ENCODE measurements around the gene LRBA. TPM values are rescaled to one million over a fixed set of nuclear protein-coding genes. Genes with fewer than 3 reads are reported as not detected.

The LRBA gene
- polyA plus RNA-seq, 1 of the 3 experiments (the other 2 are of a cell fraction), result 11.4 TPM

GRCh38 chr4:151004222-151004621 is 10.9 kb downstream of the LRBA start:
- Histone ChIP-seq H3K4me1 (ENCODE audit: control insufficient read depth in 1 of 2, insufficient read depth in 2 of 2, low read depth in 1 of 2, low read length in 1 of 2) (no peaks in the 10 kb centered on the region), H3K79me2 (ENCODE audit: insufficient read depth) (peaks cover 24% of the 10 kb centered on the region; the same call in 1 of the 2 replicates), H3K27ac (ENCODE audit: low read depth in 2 of 2, low read length in 1 of 2) (no peak overlapping the region), H3F3A (replicated peaks; ENCODE audit: insufficient read depth) (no peaks in the 10 kb centered on the region), H3K9ac (no peak overlapping the region), H3K27me3 (ENCODE audit: insufficient read depth) (no peaks in the 10 kb centered on the region), H3K4me2 (no peak overlapping the region), H4K20me1 (ENCODE audit: insufficient read depth) (no peaks in the 10 kb centered on the region), H2AFZ (ENCODE audit: low read depth) (no peak overlapping the region), H3K4me3 (ENCODE audit: low read depth in 2 of 2, low read length in 1 of 2) (no peak overlapping the region), H3K9me3 (no peaks in the 10 kb centered on the region), H3K36me3 (replicated peaks in 1 of 2; ENCODE audit: control insufficient read depth in 1 of 2, insufficient read depth in 2 of 2, low read length in 1 of 2) (no peaks in the 10 kb centered on the region), H3K9me2 (no peaks in the 10 kb centered on the region)
- ChIA-PET CTCF (interaction anchor here (0.6 to 1.1 kb wide), 2 partner anchors 11 to 75 kb away, joined by 3 read pairs; partner anchors contain the start of gene LRBA), POLR2A (no interaction called here)
- DNase-seq, result no peak
- 87% methylated on average over 5 of the region's 5 CpGs for WGBS (ENCODE audit: low lambda C conversion rate)
- TF ChIP-seq RCOR1 (IDR thresholded peaks at IDR 0.05; ENCODE audit: low read length) (no peak), YY1 (IDR thresholded peaks at IDR 0.05; ENCODE audit: low read depth) (no peak), FOSL2 (IDR thresholded peaks at IDR 0.05; ENCODE audit: borderline replicate concordance, low read depth) (peak; percentile 11; the same call in 1 of the 2 replicates), SMC3 (IDR thresholded peaks at IDR 0.05; ENCODE audit: low read depth, low read length) (no peak)

GRCh38 chr4:151000747-151001429 is 14.2 kb downstream of the LRBA start:
- DNase-seq, result no peak
- no peak overlapping the region for H2AFZ ChIP-seq (ENCODE audit: low read depth)
- H3K9me3 ChIP-seq, result no peaks in the 10 kb centered on the region
- H3K27ac ChIP-seq (ENCODE audit: low read depth in 2 of 2, low read length in 1 of 2), result no peak overlapping the region
- ChIA-PET CTCF (no interaction called here), POLR2A (no interaction called here)
- H3K4me2 ChIP-seq, result no peak overlapping the region
- 98% methylated on average over 7 of the region's 7 CpGs for WGBS (ENCODE audit: low lambda C conversion rate)
- H3F3A ChIP-seq (replicated peaks; ENCODE audit: insufficient read depth), result no peaks in the 10 kb centered on the region
- H3K27me3 ChIP-seq (ENCODE audit: insufficient read depth), result no peaks in the 10 kb centered on the region
- no peaks in the 10 kb centered on the region for H4K20me1 ChIP-seq (ENCODE audit: insufficient read depth)
- H3K4me3 ChIP-seq (ENCODE audit: low read depth in 2 of 2, low read length in 1 of 2), result no peak overlapping the region
- no peaks in the 10 kb centered on the region for H3K4me1 ChIP-seq (ENCODE audit: control insufficient read depth in 1 of 2, insufficient read depth in 2 of 2, low read depth in 1 of 2, low read length in 1 of 2)
- H3K36me3 ChIP-seq (replicated peaks in 1 of 2; ENCODE audit: control insufficient read depth in 1 of 2, insufficient read depth in 2 of 2, low read length in 1 of 2), result no peaks in the 10 kb centered on the region
- peaks cover 24% of the 10 kb centered on the region; the same call in 1 of the 2 replicates for H3K79me2 ChIP-seq (ENCODE audit: insufficient read depth)
- H3K9ac ChIP-seq, result no peak overlapping the region
- H3K9me2 ChIP-seq, result no peaks in the 10 kb centered on the region
- TF ChIP-seq GATA2 (CRISPR knock-in tag; IDR thresholded peaks at IDR 0.05) (no peak), CTCF (IDR thresholded peaks at IDR 0.05) (no peak), JUND (IDR thresholded peaks at IDR 0.05) (no peak), NRF1 (IDR thresholded peaks at IDR 0.05; ENCODE audit: low read depth, low read length) (no peak), USF2 (IDR thresholded peaks at IDR 0.05; ENCODE audit: borderline replicate concordance, low read depth, low read length) (no peak), GABPA (IDR thresholded peaks at IDR 0.05; ENCODE audit: low read depth) (no peak), ZBTB33 (IDR thresholded peaks at IDR 0.05; ENCODE audit: borderline replicate concordance, low read depth) (no peak), CHD2 (IDR thresholded peaks at IDR 0.05; ENCODE audit: low read length, partially characterized antibody) (no peak), ELF1 (IDR thresholded peaks at IDR 0.05) (no peak), USF1 (IDR thresholded peaks at IDR 0.05; ENCODE audit: borderline replicate concordance, low read depth) (no peak), REST (IDR thresholded peaks at IDR 0.05; ENCODE audit: low read depth, low read length) (no peak), FOSL2 (IDR thresholded peaks at IDR 0.05; ENCODE audit: borderline replicate concordance, low read depth) (no peak), YY1 (IDR thresholded peaks at IDR 0.05; ENCODE audit: low read depth) (no peak), POLR2AphosphoS5 (IDR thresholded peaks at IDR 0.05; ENCODE audit: low read depth, low read length) (no peak), MEF2A (IDR thresholded peaks at IDR 0.05; ENCODE audit: borderline replicate concordance, low read depth) (no peak), RXRA (IDR thresholded peaks at IDR 0.05; ENCODE audit: borderline replicate concordance, low read depth) (no peak)

Measured in SK-N-SH (cell line).